Psoas muscle (tissue), 8 donors: ENCODE measurements around the gene CELA3A. TPM values are rescaled to one million over a fixed set of nuclear protein-coding genes. Genes with fewer than 3 reads are reported as not detected.
A peak's percentile ranks its signal among the peaks of the same experiment; 100 is the strongest.
"Not testable (repeated sequence)": the region's sequence is repeated elsewhere in the genome, so short reads cannot be mapped to it uniquely, and the experiment has no call there.

Experiments used
- ATAC-seq, 4 donors: fragments of 200-7000 bp; cut with Tn5 transposase; one replicate each; pipeline ENCODE4 v1.9.1; 2020; ENCODE audit warnings: moderate library complexity in 3 of 4, mild to moderate bottlenecking in 2 of 4
- DNase-seq, 2 donors: peaks; one replicate each; pipeline ENCODE4 v3.0.0-alpha.2; 2020
- H3K27ac ChIP-seq: fragments of 200-600 bp; one replicate; pipeline ENCODE4 v1.8.0; 2022
- H3K27me3 ChIP-seq, 3 donors: fragments of 200-600 bp in 1 of 3; one replicate each; pipeline versions ENCODE4 v1.6.1 to v1.8.0; 2013 to 2022; ENCODE audit warnings: low read length in 2 of 3, mild to moderate bottlenecking in 2 of 3, moderate library complexity in 1 of 3; ENCODE audit not compliant: insufficient read depth in 3 of 3
- H3K36me3 ChIP-seq, 2 donors: fragments of 200-600 bp in 1 of 2; one replicate each; pipeline versions ENCODE4 v1.6.1 to v1.8.0; 2013 to 2022; ENCODE audit warnings: low read depth in 1 of 2, mild to moderate bottlenecking in 1 of 2, moderate library complexity in 1 of 2; ENCODE audit not compliant: insufficient read depth in 1 of 2
- H3K4me1 ChIP-seq: fragments of 200-600 bp; one replicate; pipeline ENCODE4 v1.8.0; 2022
- H3K4me3 ChIP-seq: fragments of 200-600 bp; one replicate; pipeline ENCODE4 v1.8.0; 2022; ENCODE audit warnings: mild to moderate bottlenecking
- H3K9me3 ChIP-seq: fragments of 200-600 bp; one replicate; pipeline ENCODE4 v1.8.0; 2022
- CTCF ChIP-seq: fragments of 200-600 bp; IDR thresholded peaks from one replicate; pipeline ENCODE4 v1.8.0; 2022; ENCODE audit warnings: antibody characterized with exemption
- WGBS, 3 donors: extraction: QIAGEN DNeasy Blood & Tissue Kit; methylation state at CpG; one replicate each; pipeline versions ENCODE4 v1.1.6 to v1.1.7; 2013; 5-methylcytosine and 5-hydroxymethylcytosine counted together
- intact Hi-C, 2 donors: fragments of 100-400 bp; cut with DNase I; formaldehyde crosslinking; loops; one replicate each; pipeline versions ENCODE4 v1.11.0 to v1.14.2; 2022
- polyA plus RNA-seq, 3 donors: library from polyadenylated mRNA; stranded (reverse); fragments of 200-250 nt; gene quantifications; one replicate each; pipeline ENCODE4 v1.2.3, GENCODE V29; 2013
- total RNA-seq, 4 donors: library from RNA; stranded (reverse); fragmentation: NEBNext Ultra II Directional in 2 of 4; extraction: Animal tissue kit (Norgen Biotek cat#: 25700) in 2 of 4; gene quantifications; one replicate each; pipeline versions ENCODE4 v1.2.1 to v1.2.4, GENCODE V29; 2021 to 2023
- donor health status: healthy with polysubstance abuse.
- donor health status: DM: no; HTN: no; CAD: no; lungs with moderate emphysema.
- donor health status: Bipolar disorder and iron deficiency.
- donor health status: healthy.
- donor health status: DM: yes; HTN: yes; CAD: no.
- donor health status: DM: no; HTN: no; CAD: no.
- donor health status: DM: no; HTN: no; CAD: no.
- donor health status: DM: yes; HTN: yes; CAD: no.

Gene CELA3A
- total and polyA plus RNA-seq, 7 donors, result 0.62 to 4.0 (median 1.4) TPM; not detected in 3

DNA sequence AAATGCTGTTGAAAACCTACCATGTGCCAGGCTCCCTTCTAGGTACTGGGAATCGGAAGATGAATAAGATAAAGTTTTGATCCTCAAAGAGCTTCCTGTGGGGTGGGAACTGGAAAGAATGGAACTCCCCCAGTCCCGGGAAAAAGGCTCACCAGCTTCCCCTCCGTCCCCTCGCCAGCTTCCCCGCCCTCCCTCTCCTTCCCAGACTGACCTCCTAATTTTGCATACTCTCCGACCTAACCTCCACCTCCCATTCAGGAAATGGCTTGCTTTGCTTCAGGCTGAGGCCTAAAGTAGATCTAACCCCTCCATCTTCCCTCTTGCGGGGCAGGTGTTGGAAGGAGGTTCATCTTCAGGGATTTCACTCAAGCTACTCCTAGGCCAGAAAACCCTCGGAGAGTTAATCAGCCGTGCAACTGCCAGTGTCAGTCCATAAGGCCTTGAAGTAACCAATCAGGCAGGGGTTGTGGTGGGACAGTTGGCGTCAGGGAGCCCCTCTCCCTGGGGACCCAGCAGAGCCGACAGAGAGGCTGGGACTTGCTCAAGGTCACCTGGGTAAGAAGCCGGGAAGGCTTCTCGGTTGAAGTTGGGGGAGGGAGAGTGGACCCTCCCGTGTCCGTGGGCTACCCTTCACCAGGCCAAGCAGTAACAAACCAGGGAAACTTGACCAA lies 2.7 kb upstream of the CELA3A start:
- H3K4me1 ChIP-seq, H3K27me3 ChIP-seq, H3K36me3 ChIP-seq, ATAC-seq, DNase-seq, H3K4me3 ChIP-seq, H3K9me3 ChIP-seq, intact Hi-C loops, H3K27ac ChIP-seq: not testable (repeated sequence)
- 61 to 74% (median 72%) methylated on average over 11 to 15 of the region's 15 CpGs for WGBS, 3 donors

DNA sequence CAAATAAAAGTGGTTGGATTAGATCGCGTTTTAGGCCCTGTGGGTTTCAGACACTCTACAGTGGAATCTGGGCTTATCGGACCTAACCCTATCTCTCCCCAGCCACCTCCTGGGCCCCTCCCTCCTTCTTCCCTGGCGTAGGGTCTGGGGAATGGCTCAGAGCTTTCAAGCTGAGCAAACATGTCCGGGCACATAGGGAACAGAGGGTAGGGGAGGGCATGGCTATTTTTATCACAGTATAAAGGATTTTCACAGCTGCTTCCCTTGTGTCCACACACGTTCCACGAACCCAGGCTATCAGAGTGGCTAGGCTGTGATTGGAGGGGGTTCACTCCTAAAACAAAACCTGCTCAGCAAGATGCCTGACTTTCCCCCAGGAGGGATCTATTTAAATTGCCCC lies 1.8 kb upstream of the CELA3A start:
- peak; percentile 56 to 85 (median 67) for ATAC-seq
- H3K27me3 ChIP-seq, H3K36me3 ChIP-seq, H3K4me3 ChIP-seq, H3K9me3 ChIP-seq, DNase-seq, H3K4me1 ChIP-seq, H3K27ac ChIP-seq, intact Hi-C loops: not testable (repeated sequence)
- 35 to 48% (median 45%) methylated on average over 6 to 7 of the region's 7 CpGs for WGBS, 3 donors

DNA sequence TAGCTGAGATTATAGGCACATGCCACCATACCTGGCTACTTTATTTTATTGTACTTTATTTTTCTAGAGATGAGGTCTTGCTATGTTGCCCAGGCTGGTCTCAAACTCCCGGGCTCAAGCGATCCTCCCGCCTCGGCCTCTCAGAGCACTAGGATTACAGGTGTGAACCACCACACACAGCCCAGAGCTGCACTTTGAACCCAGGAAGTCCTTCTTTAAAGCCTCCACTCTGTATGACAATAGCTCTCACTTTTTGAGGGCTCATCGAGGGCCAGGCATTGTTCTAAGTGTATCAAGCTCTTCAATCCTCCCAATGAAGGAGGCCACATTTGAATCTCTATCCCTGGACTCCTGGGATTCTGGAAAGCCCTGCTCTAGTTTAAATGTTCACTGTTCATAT lies 1.0 kb downstream of the CELA3A start:
- ATAC-seq, intact Hi-C loops, H3K9me3 ChIP-seq, H3K36me3 ChIP-seq, H3K27me3 ChIP-seq, H3K4me3 ChIP-seq, H3K27ac ChIP-seq, DNase-seq, H3K4me1 ChIP-seq: not testable (repeated sequence)
- 81 to 91% (median 82%) methylated on average over 5 of the region's 5 CpGs for WGBS, 3 donors

DNA sequence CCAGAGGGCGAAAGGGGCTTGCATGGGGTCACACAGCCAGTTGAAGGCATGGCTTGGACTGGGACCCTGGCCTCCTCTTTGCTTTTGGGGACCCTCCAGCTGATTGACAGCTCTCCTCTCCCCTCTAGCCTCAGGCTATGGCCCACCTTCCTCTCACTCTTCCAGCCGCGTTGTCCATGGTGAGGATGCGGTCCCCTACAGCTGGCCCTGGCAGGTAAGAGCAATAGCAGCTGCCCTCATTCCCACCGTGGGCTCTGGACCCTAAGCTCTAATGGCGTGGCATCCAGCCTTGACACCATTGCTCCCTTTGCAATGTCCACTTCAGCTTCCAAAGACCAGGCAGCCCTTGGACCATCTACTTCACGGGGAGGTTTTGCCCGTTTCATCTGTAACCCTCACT lies 1.4 kb downstream of the CELA3A start:
- H3K4me3 ChIP-seq, H3K27ac ChIP-seq, ATAC-seq, H3K36me3 ChIP-seq, H3K27me3 ChIP-seq, intact Hi-C loops, DNase-seq, H3K9me3 ChIP-seq, H3K4me1 ChIP-seq: not testable (repeated sequence)
- 85 to 88% (median 85%) methylated on average over 8 of the region's 8 CpGs for WGBS, 3 donors

- H3K36me3 ChIP-seq, DNase-seq, intact Hi-C loops, H3K27me3 ChIP-seq, H3K4me3 ChIP-seq, H3K4me1 ChIP-seq, ATAC-seq, H3K9me3 ChIP-seq, H3K27ac ChIP-seq: not testable (repeated sequence)
- WGBS, 3 donors, result 91 to 99% (median 96%) methylated on average over 3 of the region's 3 CpGs
Measured at GRCh38 chr1:22003959-22004358, 2.5 kb downstream of the CELA3A start.

DNA sequence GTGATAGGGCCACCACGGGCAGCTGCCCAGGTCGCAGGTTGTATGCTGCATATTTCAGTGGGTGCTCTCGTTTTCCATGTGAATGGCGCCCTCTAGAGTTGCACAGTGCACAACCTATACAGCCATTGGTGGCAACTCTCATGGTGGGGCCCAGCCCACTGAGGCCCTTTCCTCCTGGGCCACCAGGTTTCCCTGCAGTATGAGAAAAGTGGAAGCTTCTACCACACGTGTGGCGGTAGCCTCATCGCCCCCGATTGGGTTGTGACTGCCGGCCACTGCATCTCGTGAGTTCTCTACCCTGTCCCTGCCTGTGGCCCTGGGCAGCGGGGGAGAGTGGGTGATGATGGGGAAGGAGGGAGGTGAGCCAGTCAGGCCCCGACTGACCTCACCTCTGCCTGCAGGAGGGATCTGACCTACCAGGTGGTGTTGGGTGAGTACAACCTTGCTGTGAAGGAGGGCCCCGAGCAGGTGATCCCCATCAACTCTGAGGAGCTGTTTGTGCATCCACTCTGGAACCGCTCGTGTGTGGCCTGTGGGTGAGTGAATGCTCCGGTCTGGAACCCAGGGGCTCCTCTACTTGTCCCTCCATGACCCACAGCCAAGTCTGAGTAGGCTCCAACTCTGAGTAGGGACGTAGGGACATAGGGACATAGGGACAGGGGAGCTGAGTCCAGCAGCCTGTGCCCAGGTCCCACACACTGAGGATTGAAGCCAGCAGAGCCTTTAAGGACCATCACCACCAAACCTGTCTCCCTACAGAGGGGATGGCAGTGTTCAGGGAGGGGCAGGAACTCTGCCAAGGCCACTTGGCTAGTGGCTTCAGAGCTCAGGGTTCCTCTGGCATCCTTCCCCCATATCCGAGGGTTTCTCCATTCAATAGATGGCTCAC lies 4.0 kb downstream of the CELA3A start:
- peak; percentile 74 to 86 (median 80) for ATAC-seq
- H3K36me3 ChIP-seq, intact Hi-C loops, H3K4me1 ChIP-seq, H3K27ac ChIP-seq, H3K27me3 ChIP-seq, H3K9me3 ChIP-seq, DNase-seq, H3K4me3 ChIP-seq: not testable (repeated sequence)
- peak; percentile 25 for TF ChIP-seq CTCF
- 67% methylated on average over 18 of the region's 18 CpGs for WGBS, 3 donors

DNA sequence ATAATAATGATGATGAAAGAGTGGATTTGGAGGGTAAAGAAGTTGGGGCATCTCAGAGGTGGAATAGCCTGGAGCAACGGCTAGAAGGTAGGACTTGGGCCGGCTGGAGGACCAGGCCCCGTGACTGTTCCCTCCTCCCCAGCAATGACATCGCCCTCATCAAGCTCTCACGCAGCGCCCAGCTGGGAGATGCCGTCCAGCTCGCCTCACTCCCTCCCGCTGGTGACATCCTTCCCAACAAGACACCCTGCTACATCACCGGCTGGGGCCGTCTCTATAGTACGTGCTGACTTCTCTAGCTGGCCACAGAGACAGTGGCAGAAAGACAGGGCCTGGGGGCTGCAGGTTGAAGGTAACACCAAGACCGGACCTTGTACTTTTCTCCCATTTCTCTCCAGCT lies 5.3 kb downstream of the CELA3A start:
- H3K9me3 ChIP-seq, H3K4me1 ChIP-seq, H3K36me3 ChIP-seq, DNase-seq, H3K27me3 ChIP-seq, intact Hi-C loops, ATAC-seq, H3K4me3 ChIP-seq, H3K27ac ChIP-seq: not testable (repeated sequence)
- 67 to 82% (median 75%) methylated on average over 13 of the region's 13 CpGs for WGBS, 3 donors

DNA sequence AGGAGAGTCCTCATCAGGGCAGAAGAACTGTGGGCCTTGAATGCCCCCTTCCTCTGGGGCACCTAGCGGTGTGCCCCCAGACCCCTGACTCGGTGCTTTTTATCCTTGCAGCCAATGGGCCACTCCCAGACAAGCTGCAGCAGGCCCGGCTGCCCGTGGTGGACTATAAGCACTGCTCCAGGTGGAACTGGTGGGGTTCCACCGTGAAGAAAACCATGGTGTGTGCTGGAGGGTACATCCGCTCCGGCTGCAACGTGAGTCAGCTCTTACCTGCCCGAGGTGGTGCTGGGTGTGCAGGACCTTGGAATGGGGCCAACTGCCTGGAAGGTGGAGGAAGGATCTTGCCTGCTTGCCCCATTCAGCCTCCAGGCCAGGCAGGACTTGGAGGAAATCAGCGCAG lies 5.8 kb downstream of the CELA3A start:
- ATAC-seq, DNase-seq: not testable (repeated sequence)
- WGBS, 3 donors, result 78 to 86% (median 85%) methylated on average over 9 of the region's 10 CpGs

DNA sequence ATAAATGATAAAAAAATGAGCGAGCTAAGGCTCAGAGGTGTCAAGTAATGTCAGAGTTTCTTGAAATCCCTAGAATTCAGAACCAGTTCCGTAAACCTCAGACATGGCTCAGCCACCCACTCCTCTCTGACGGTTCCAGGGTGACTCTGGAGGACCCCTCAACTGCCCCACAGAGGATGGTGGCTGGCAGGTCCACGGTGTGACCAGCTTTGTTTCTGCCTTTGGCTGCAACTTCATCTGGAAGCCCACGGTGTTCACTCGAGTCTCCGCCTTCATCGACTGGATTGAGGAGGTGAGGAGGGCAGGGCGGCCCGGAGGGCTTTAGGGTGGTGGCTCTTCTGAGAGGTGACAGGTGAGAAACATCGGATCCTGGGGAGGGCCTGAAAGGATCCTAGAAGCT lies 8.1 kb downstream of the CELA3A start:
- 70 to 78% (median 76%) methylated on average over 10 of the region's 11 CpGs for WGBS, 3 donors
- H3K27me3 ChIP-seq, intact Hi-C loops, H3K9me3 ChIP-seq, H3K36me3 ChIP-seq, H3K4me1 ChIP-seq, H3K4me3 ChIP-seq, ATAC-seq, H3K27ac ChIP-seq, DNase-seq: not testable (repeated sequence)

More for the DNA sequence above, 5.8 kb downstream of the CELA3A start:
- H3K36me3 ChIP-seq, intact Hi-C loops, H3K27ac ChIP-seq, H3K4me1 ChIP-seq, H3K4me3 ChIP-seq, H3K9me3 ChIP-seq, H3K27me3 ChIP-seq: not testable (repeated sequence)

GRCh38 chr1:22012752-22013151 lies 11.3 kb downstream of the CELA3A start:
- H3K27ac ChIP-seq, H3K9me3 ChIP-seq, ATAC-seq, H3K36me3 ChIP-seq, H3K27me3 ChIP-seq, intact Hi-C loops, H3K4me1 ChIP-seq, DNase-seq, H3K4me3 ChIP-seq: not testable (repeated sequence)
- 66 to 70% (median 69%) methylated on average over 4 of the region's 4 CpGs for WGBS, 3 donors
